Lower leg skin (tissue), 4 donors: ENCODE measurements around the gene RBM4B. TPM values are rescaled to one million over a fixed set of nuclear protein-coding genes. Genes with fewer than 3 reads are reported as not detected.

Experiments used
- DNase-seq, 2 donors: peaks; one replicate each; pipeline ENCODE4 v3.0.0-alpha.2; 2019; ENCODE audit warnings: low spot score in 2 of 2
- H3K4me3 ChIP-seq: fragments of 200-600 bp; sonication (generic); 2 replicates; pipeline ENCODE4 v1.5.1; 2017; ENCODE audit warnings: mild to moderate bottlenecking, low read depth; ENCODE audit not compliant: poor library complexity, severe bottlenecking
- CTCF ChIP-seq, 3 donors: fragments of 450-650 bp; IDR thresholded peaks; one replicate each; pipeline ENCODE4 v1.5.1; 2016; ENCODE audit warnings: antibody characterized with exemption in 3 of 3, mild to moderate bottlenecking in 3 of 3, moderate library complexity in 2 of 3
- POLR2A ChIP-seq, 2 donors: fragments of 450-650 bp; IDR thresholded peaks; one replicate each; pipeline ENCODE4 v1.6.1; 2016 to 2017; ENCODE audit warnings: antibody characterized with exemption in 2 of 2, mild to moderate bottlenecking in 1 of 2, moderate library complexity in 1 of 2
- WGBS, 2 donors: methylation state at CpG; one replicate each; pipeline ENCODE4 v1.1.5; 2018; 5-methylcytosine and 5-hydroxymethylcytosine counted together
- intact Hi-C: fragments of 100-400 bp; cut with DNase I; formaldehyde crosslinking; loops from one replicate; pipeline ENCODE4 v1.15.0; 2023; ENCODE audit warnings: low total_unique reads
- total RNA-seq, 4 donors: library from RNA; depleted of rRNA; stranded (reverse); fragments of >200 nt; gene quantifications; one replicate each; pipeline ENCODE4 v1.1.0, GENCODE V29; 2016

Gene RBM4B
- total RNA-seq, 4 donors from 2014 or later: 8.6 to 18.0 (median 12.2) TPM

GRCh38 chr11:66697988-66698387 is 20.3 kb upstream of the RBM4B start:
- no peak overlapping the region for H3K4me3 ChIP-seq
- intact Hi-C loops: no loop called here
- 93% methylated on average over 6 of the region's 6 CpGs for WGBS, 2 donors
- DNase-seq: no peak
- TF ChIP-seq CTCF (IDR thresholded peaks at IDR 0.05) (no peak), POLR2A (IDR thresholded peaks at IDR 0.05) (no peak)

GRCh38 chr11:66696146-66696545 is 18.5 kb upstream of the RBM4B start:
- TF ChIP-seq POLR2A (IDR thresholded peaks at IDR 0.05) (no peak), CTCF (IDR thresholded peaks at IDR 0.05) (no peak)
- H3K4me3 ChIP-seq: no peak overlapping the region
- DNase-seq: no peak
- intact Hi-C loops: no loop called here
- 87 to 91% methylated on average over 6 to 9 of the region's 9 CpGs for WGBS, 2 donors

GRCh38 chr11:66694732-66695207 is 17.1 kb upstream of the RBM4B start:
- no peak overlapping the region for H3K4me3 ChIP-seq
- TF ChIP-seq POLR2A (IDR thresholded peaks at IDR 0.05): no peak
- TF ChIP-seq CTCF (IDR thresholded peaks at IDR 0.05): peak in 1 of 3 donors; percentile 96
- WGBS, 2 donors: 11 to 18% methylated on average over 6 of the region's 6 CpGs
- peak; percentile 82 to 96 for DNase-seq
- intact Hi-C loops: loop anchor here (5.0 kb wide), 1 partner anchor 143 kb away; no protein-coding TSS in a partner anchor

DNA sequence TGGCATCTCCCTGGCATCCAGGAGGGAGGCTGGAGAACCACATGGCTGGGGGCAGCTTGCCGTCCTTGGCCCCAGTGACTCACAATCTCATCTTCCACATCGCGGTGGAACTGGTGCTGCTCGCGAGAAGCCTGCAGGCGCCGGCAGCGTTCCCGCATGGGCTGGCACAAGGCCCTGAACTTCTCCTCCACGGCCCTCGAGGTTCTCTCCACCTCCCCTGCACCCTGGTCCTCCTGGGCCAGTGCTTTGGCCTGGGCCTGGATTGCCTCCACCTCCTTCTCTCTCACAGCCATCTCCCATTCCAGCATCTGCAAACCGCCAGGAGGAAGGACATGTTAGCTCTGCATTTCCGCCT is 16.3 kb upstream of the RBM4B start:
- TF ChIP-seq CTCF (IDR thresholded peaks at IDR 0.05): no peak
- no peak for TF ChIP-seq POLR2A (IDR thresholded peaks at IDR 0.05)
- H3K4me3 ChIP-seq: no peak overlapping the region
- intact Hi-C loops: loop anchor here (5.0 kb wide), 1 partner anchor 143 kb away; no protein-coding TSS in a partner anchor
- no peak for DNase-seq
- 50 to 66% methylated on average over 13 of the region's 13 CpGs for WGBS, 2 donors

GRCh38 chr11:66693356-66694055 is 15.8 kb upstream of the RBM4B start:
- intact Hi-C loops: loop anchor here (5.0 kb wide), 1 partner anchor 144 kb away; no protein-coding TSS in a partner anchor
- no peak for TF ChIP-seq CTCF (IDR thresholded peaks at IDR 0.05)
- TF ChIP-seq POLR2A (IDR thresholded peaks at IDR 0.05): no peak
- no peak for DNase-seq
- WGBS, 2 donors: 90 to 92% methylated on average over 15 of the region's 15 CpGs
- no peak overlapping the region for H3K4me3 ChIP-seq
